Measurements from ENCODE around the gene MYH15. TPM values are rescaled to one million over a fixed set of nuclear protein-coding genes. Genes with fewer than 3 reads are reported as not detected.

MYH15 gene
- total RNA-seq, 2 donors from 2014 or later, result 0.18 to 0.53 TPM

DNA sequence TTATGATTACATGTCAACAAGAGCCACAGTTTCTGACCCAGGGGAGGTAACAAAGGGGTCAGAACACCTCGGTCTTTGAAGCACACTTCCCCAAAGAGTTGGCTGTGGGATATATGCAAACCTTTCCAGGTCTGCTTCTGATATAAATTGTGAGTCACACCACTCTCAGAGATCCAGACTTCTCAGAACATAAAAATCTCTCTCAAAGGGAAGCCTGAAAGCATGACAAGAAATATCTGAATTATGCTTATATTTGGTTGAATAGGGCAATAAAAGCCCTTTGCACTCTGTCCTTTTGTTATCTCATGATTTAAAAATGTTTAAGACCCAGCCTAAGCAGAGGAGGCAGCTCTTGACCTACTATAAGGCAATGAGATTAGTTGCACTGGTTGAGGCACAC lies 56.8 kb downstream of the MYH15 start:
- ATAC-seq (no peak), DNase-seq (ENCODE audit: low spot score in 2 of 2) (no peak)
- Mint-ChIP-seq H3K36me3 (no peaks in the 10 kb centered on the region), H3K9me3 (no peaks in the 10 kb centered on the region), H3K27ac (no peak overlapping the region)

DNA sequence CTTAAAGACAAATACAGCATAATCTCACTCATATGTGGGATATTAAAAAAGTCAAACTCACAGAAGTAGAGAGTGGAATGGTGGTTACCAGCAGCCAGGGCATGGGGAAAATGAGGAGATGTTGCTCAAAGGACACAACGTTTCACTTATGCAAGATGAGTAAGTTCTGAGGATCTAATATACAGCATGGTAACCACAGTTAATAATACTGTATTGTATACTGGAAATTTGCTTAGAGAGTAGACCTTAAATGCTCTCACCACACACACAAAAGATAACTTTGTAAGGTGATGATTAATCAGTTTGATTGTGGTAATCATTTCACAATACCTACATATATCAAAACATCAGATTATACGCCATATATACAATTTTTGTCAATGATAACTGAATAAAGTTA lies 60.0 kb downstream of the MYH15 start:
- no peak overlapping the region for H3K27ac Mint-ChIP-seq
- no peak for ATAC-seq
- DNase-seq (ENCODE audit: low spot score in 2 of 2), result no peak

DNA sequence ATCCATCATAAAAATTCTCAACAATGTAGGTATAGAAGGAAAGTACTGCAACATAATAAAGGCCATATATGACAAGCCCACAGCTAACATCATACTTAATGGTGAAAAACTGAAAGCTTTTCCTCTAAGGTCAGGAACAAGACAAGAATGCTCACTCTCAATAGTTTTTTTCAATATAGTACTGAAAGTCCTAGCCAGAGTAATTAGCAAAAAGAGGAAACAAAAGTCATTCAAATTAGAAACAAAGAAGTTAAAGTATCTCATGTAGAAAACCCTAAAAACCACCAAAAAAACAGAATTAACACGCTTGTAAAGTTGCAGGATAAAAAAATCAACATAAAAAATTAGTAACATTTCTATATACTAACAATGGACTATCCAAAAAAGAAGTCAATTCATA lies 61.8 kb downstream of the MYH15 start:
- DNase-seq (ENCODE audit: low spot score in 2 of 2) (no peak), ATAC-seq (no peak)
- Mint-ChIP-seq H3K9me3 (peaks cover 12 to 16% of the 10 kb centered on the region in 2 donors), H3K27ac (no peak overlapping the region), H3K36me3 (peaks cover 17 to 19% of the 10 kb centered on the region in 2 donors)

More for the DNA sequence above, 60.0 kb downstream of the MYH15 start:
- H3K9me3 Mint-ChIP-seq, result peaks cover 12 to 16% of the 10 kb centered on the region in 2 donors
- H3K36me3 Mint-ChIP-seq, result peaks cover 17 to 19% of the 10 kb centered on the region in 2 donors

DNA sequence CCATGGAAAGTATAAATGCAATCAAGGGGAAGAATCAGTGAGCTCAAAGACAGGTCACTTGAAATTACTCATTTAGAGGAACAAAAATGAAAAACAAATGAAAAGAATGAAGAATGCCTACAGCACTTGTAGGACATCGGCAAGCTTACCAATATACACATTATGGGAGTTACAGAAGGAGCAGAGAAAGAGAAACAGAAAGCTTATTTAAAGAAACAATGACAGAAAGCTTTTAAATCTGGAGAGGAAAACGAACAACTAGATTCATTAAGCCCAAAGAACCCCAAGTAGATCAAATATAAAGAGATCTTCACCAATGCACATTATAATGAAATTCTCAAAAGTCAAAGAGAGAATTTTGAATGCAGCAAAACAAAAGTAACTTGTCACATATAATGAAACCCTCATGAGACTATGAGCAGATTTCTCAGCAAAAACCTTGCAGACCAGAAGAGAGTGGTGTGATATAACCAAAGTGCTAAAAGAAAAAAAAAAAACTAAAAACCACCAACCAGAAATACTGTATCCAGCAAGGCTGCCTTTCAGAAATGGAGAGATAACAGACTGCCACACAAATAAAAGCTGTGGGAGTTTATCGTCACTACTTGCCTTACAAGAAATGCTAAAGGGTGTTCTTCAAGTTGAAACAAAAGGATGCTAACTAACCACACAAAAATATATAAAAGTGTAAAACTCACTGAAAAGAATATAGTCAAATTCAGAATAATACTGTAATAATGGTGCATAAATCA lies 63.1 kb downstream of the MYH15 start:
- ATAC-seq (no peak), DNase-seq (ENCODE audit: low spot score in 2 of 2) (no peak)
- Mint-ChIP-seq H3K27ac (no peak overlapping the region), H3K36me3 (peaks cover 17 to 19% of the 10 kb centered on the region in 2 donors), H3K9me3 (peaks cover 12 to 16% of the 10 kb centered on the region in 2 donors)

DNA sequence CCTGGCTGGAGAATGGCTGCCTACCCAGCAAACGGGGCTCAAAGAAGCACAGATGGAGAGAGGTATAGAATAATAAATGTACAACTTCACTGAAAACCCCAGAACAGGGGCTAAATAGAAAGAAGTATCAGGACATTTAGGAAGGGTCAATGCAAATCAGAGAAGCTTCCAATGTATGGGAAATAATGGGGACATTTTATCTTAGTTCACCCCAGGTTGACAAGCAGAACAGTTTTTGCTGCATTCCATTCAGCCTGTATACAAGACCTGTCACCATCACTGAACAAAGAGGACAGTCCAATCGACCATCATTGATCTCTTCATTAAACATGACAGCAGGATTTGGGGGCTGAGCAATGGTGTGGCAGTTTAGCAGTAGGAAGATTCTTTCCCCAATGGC lies 68.1 kb downstream of the MYH15 start:
- H3K9me3 Mint-ChIP-seq, result peaks cover 10 to 14% of the 10 kb centered on the region in 2 donors
- H3K36me3 Mint-ChIP-seq, result peaks cover 15 to 17% of the 10 kb centered on the region in 2 donors
- DNase-seq (ENCODE audit: low spot score in 2 of 2) (no peak), ATAC-seq (no peak)
- no peak overlapping the region for H3K27ac Mint-ChIP-seq

DNA sequence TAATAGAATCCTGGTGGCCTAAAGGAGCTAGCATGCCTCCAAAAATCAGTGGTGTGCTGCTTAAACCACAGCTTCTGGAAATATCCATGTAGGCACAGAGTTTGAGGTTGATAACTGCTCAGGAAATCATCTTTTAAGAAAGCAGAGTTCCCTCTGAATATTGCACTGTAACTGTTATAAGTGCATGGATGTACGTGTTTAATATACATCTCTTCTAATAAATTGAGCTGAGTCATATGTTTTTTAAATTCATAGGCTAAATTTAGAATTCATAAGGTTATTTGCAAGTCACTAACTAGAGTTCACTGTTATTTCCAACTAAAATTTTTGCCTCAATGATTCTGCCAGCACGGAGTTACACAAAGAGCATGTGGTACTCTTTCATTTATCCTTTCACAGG lies 68.9 kb downstream of the MYH15 start:
- no peak for DNase-seq (ENCODE audit: low spot score in 2 of 2)
- Mint-ChIP-seq H3K27ac (no peak overlapping the region), H3K36me3 (peaks cover 7 to 9% of the 10 kb centered on the region in 2 donors), H3K9me3 (peaks cover 3 to 7% of the 10 kb centered on the region in 2 donors)
- no peak for ATAC-seq

DNA sequence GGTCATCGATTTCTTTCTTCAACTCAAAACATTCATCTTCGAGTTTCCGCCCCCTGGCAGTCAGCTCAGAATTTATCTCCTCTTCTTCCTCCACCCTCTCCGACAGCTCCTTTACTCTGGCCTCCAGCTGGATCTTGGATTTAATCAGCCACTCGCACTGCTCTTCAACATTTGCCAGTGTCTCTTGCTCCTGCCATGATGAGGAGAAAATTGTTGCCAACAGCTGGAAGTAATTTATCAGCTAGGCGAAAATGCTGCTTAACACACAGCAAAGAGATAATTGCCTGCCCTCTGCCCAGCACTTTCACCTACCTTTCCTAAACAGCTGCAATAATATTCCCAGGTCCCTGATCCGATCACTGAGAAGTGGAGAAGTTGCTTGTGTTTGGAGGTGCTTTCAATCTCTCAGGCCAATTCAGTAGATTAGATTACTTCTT lies 69.3 kb downstream of the MYH15 start:
- ATAC-seq, result no peak
- H3K27ac Mint-ChIP-seq, result no peak overlapping the region
- peaks cover 0 to 2% of the 10 kb centered on the region in 2 donors for H3K9me3 Mint-ChIP-seq
- DNase-seq (ENCODE audit: low spot score in 2 of 2), result no peak
- H3K36me3 Mint-ChIP-seq, result peaks cover 3 to 5% of the 10 kb centered on the region in 2 donors

DNA sequence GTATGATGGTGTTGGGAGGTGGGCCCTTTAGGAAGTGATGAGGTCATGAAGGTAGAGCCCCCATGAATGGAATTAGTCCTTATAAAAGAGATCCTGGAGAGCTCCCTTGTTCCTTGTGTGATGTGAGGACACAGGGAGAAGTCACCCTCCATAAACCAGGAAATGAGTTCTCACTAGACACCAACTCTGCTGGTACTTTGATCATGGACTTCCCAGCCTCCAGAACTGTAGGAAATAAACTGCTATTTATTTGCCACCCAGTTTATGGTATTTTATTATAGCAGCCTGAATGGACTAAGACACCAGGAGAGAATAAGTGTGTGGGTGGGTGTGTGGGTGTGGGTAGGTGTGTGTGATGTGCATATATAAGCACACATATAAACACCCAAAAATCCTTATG lies 71.9 kb downstream of the MYH15 start:
- ATAC-seq (no peak), DNase-seq (ENCODE audit: low spot score in 2 of 2) (no peak)
- no peak overlapping the region for H3K27ac Mint-ChIP-seq
- H3K9me3 Mint-ChIP-seq, result peaks cover 0 to 2% of the 10 kb centered on the region in 2 donors
- no peaks in the 10 kb centered on the region for H3K36me3 Mint-ChIP-seq

DNA sequence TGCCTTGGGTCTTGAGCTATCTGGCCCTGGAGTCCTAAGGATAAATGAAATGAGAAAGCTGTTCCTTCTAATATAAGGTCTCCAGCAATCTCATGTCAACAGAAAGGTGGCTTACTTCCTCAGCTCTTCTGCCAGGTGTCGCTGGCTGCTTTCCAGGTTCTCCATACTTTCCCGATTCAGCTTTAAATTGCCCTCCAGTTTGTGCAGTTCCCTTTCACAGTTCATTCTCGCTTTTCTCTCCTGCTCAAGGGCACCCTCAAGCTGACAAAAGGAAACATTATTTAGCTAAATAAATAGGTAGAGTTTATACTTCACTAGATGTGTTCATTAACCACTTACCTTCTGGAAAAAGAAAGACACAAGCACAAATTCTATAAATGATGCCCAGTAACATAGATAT lies 73.0 kb downstream of the MYH15 start:
- Mint-ChIP-seq H3K36me3 (no peaks in the 10 kb centered on the region), H3K9me3 (peaks cover 0 to 9% of the 10 kb centered on the region in 2 donors), H3K27ac (no peak overlapping the region)
- no peak for DNase-seq (ENCODE audit: low spot score in 2 of 2)
- no peak for ATAC-seq

DNA sequence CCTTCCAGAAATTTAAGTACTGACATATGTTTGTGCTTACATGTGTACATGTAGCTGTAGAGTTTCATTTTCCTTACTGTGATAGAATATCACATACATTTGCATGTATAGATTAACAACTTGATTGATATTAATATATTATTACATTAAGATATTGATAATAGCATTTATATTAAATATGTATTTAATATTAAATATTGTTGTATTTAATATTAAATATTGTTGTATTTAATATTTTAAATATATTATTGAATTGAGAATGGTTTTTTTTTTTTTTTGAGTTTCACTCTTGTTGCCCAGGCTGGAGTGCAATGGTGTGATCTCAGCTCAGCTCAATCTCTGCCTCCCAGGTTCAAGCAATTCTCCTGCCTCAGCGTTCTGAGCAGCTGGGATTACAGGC lies 76.5 kb downstream of the MYH15 start:
- ATAC-seq (no peak), DNase-seq (ENCODE audit: low spot score in 2 of 2) (no peak)
- Mint-ChIP-seq H3K36me3 (peaks cover 0 to 4% of the 10 kb centered on the region in 2 donors), H3K27ac (no peak overlapping the region), H3K9me3 (peaks cover 0 to 9% of the 10 kb centered on the region in 2 donors)

DNA sequence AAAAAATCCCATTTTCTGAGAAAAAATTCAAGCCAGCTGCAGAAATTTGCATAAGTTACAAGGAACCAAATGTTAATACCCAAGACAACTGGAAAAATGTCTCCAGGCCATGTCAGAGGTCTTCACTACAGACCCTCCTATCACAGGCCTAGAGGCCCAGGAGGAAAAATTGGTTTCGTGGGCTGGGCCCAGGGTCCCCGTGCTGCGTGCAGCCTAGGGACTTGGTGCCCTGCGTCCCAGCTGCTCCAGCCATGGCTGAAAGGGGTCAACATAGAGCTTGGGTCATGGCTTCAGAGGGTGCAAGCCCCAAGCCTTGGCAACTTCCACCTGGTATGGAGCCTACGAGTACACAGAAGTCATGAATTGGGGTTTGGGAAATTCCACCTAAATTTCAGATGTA lies 78.0 kb downstream of the MYH15 start:
- no peak for ATAC-seq
- Mint-ChIP-seq H3K36me3 (peaks cover 0 to 4% of the 10 kb centered on the region in 2 donors), H3K9me3 (peaks cover 0 to 9% of the 10 kb centered on the region in 2 donors), H3K27ac (no peak overlapping the region)
- no peak for DNase-seq (ENCODE audit: low spot score in 2 of 2)

DNA sequence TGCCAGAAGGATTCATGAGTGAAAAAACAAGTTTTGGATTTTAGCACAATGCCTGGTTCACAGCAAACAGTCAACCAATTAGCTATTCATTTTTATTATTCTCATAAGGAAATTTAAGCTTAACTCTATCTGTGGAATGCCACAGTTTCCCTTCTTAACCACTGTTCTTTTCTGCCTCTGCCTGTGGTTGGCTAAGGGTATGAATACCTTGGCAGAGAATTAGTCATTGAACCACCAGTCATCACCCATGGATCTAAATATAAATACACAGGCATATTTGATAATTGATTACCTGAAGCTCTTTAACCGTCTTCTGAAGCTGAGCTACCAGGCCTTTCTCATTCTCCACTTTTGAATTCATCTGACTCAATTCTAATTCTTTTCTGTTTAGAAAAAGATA lies 79.9 kb downstream of the MYH15 start:
- Mint-ChIP-seq H3K9me3 (peaks cover 0 to 9% of the 10 kb centered on the region in 2 donors), H3K27ac (no peak overlapping the region), H3K36me3 (peaks cover 0 to 4% of the 10 kb centered on the region in 2 donors)
- no peak for ATAC-seq
- no peak for DNase-seq (ENCODE audit: low spot score in 2 of 2)

DNA sequence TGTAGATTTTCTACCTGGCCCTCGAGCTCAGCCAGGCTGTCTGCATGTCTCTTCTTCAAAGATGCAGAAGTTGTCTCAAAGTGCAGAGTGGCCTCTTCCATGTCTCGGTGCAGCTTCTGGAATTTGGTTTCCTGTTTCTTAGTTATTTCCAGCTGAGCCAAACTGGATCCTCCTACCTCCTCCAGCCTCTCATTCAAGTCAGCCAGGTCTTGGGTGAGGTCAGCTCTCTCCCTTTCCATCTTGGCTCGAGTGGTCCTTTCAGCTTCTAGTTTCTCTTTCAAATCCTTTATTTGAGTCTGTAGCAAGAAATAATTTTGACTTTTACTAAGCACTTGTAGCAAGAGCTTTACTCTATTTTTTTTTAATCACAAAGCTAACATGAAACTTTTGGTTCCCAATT lies 81.8 kb downstream of the MYH15 start:
- Mint-ChIP-seq H3K36me3 (peaks cover 0 to 4% of the 10 kb centered on the region in 2 donors), H3K27ac (peak overlapping the region in 1 of 2 donors; percentile 38), H3K9me3 (peaks cover 0 to 8% of the 10 kb centered on the region in 2 donors)
- DNase-seq (ENCODE audit: low spot score in 2 of 2), result no peak
- no peak for ATAC-seq

DNA sequence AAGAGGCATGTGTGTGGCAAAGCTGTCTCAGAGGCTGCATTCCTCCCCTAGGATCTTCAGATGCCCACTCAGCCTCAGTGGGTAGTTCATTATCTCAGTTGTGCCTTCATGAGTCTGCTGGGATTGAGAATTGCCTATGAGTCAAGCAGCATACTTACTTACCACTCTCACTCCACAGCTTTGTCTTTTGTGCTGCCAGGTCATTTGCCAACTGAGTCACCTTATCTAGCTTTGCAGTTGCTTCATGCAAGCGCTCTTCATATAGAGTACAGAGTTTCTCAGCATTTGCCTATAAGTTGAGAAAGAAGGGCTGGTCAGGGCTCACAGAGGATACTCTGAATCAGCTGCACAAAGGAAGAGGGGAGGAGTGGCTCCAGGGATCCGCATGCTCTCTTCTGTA lies 89.5 kb downstream of the MYH15 start:
- no peak overlapping the region for H3K27ac Mint-ChIP-seq
- DNase-seq (ENCODE audit: low spot score in 2 of 2), result no peak
- no peaks in the 10 kb centered on the region for H3K36me3 Mint-ChIP-seq
- no peaks in the 10 kb centered on the region for H3K9me3 Mint-ChIP-seq
- peak; percentile 38 to 43 for ATAC-seq

DNA sequence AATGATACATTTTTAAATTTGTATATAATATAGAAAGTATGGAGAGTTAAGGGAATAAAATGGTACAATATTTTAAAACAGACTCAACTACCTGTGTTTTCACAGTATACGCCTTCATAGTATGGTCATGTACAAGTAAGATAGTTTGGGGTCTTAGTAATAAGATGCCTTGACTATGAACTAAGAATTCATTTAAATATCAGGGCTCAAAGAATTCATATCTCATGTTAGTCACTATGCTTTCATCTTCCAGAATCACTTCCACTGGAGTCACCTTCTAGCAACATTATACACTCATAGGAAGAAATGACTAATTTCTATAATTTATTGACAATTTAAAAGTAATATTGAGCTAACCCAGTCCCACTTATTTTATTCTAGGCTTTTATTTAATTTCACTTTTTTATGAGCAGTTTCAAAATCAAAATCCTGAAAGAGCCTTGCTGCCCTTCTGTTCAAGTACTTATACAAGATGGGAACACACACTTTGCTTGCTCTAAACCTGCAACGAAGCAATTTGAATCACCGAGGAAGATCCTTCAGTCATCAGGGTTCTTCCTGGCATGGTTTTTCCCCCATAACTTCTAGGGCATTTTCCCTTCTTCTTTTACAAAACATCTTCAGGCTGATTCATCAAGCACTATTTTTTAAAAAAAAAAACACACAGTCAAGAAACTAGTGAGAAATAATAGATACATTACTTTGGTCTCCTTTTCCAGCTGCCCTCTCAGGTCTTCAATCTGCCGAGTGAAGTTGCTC lies 94.1 kb downstream of the MYH15 start:
- Mint-ChIP-seq H3K36me3 (no peaks in the 10 kb centered on the region), H3K27ac (peak overlapping the region in 1 of 2 donors; percentile 0), H3K9me3 (no peaks in the 10 kb centered on the region)
- DNase-seq (ENCODE audit: low spot score in 2 of 2) (no peak), ATAC-seq (peak; percentile 89 to 95)

DNA sequence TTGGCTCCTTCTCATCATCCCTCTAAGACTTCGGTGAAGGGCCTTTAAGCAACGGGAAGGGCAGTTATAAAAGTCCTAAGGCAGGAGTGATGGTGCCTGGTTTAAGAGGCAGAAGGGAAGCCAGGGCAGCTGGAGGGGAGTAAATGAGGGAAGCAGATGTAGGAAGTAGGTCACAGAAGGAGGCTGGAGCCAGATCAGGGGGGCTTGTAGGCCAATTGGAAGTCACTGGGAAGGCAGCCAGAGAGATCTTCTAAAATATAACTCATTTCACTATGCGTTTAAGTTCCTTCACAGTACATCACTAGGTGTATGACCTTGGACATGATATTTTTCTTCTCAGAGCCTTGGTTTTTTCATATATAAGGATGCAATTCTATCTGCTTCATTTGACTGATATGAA lies 94.7 kb downstream of the MYH15 start:
- Mint-ChIP-seq H3K36me3 (no peaks in the 10 kb centered on the region), H3K27ac (peak overlapping the region in 1 of 2 donors; percentile 46), H3K9me3 (no peaks in the 10 kb centered on the region)
- ATAC-seq (no peak), DNase-seq (ENCODE audit: low spot score in 2 of 2) (no peak)

DNA sequence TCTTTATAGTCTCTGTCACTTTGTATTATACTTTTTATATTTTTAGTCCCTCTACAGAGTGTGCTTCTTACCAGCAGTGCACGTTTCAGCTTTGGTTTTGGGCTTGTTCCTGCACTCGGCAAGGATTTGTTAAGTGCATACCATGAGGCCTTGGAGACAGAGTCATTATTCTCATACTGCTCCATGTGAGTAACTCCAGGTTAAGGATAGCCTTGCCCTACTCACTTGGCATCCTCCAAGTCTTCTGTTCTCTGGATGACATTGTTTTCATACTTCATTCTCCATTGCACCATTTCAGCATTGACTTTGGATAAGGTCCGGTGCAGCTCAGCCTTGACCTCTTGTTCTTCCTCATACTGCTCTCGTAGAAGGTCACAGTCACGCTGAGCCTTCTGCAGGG lies 96.4 kb downstream of the MYH15 start:
- H3K36me3 Mint-ChIP-seq, result no peaks in the 10 kb centered on the region
- DNase-seq (ENCODE audit: low spot score in 2 of 2), result no peak
- no peaks in the 10 kb centered on the region for H3K9me3 Mint-ChIP-seq
- ATAC-seq, result no peak
- H3K27ac Mint-ChIP-seq, result no peak overlapping the region

Data from activated naive CD4-positive, alpha-beta T cell treated with anti-CD3 and anti-CD28 coated beads, Interleukin-2, amount 50 U/mL, for 72 hours (primary cell).